PC-3 (cell line): Measurements from ENCODE around the gene MED4.

ENCODE experiments used
- EZH2 ChIP-seq: fragments of 300-600 bp; sonication (generic); IDR thresholded peaks from one replicate; pipeline ENCODE4 v1.6.1; 2017; ENCODE audit warnings: antibody characterized with exemption, mild to moderate bottlenecking, low read length; ENCODE audit not compliant: unreplicated experiment
- TF ChIP-seq, protein P1 (sequence below): fragments of 300-600 bp; sonication (generic); conservative IDR thresholded peaks from 2 replicates; pipeline ENCODE4 v1.5.1; 2017; ENCODE audit warnings: antibody characterized with exemption, low read depth, mild to moderate bottlenecking, low read length

DNA sequence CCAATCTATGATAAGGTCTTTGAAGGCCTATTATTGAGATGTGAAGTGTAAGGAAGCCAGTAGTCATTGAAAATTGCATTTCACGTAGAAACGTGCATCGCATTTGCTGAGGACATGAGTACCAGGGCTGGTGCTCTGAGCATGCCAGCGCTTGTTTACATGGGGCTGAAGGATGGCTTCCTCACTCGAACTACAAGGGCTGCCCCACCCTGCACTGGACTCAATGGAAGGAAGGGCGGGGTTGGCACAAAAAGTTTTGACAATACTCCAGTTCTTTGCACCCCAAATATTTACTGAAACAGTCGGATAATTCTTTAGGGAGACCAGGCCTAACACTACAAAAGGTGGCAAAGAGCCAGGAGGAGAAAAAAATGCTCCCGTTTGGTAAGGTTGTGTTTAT is 28.9 kb upstream of the MED4 start:
- TF ChIP-seq, protein P1, sequence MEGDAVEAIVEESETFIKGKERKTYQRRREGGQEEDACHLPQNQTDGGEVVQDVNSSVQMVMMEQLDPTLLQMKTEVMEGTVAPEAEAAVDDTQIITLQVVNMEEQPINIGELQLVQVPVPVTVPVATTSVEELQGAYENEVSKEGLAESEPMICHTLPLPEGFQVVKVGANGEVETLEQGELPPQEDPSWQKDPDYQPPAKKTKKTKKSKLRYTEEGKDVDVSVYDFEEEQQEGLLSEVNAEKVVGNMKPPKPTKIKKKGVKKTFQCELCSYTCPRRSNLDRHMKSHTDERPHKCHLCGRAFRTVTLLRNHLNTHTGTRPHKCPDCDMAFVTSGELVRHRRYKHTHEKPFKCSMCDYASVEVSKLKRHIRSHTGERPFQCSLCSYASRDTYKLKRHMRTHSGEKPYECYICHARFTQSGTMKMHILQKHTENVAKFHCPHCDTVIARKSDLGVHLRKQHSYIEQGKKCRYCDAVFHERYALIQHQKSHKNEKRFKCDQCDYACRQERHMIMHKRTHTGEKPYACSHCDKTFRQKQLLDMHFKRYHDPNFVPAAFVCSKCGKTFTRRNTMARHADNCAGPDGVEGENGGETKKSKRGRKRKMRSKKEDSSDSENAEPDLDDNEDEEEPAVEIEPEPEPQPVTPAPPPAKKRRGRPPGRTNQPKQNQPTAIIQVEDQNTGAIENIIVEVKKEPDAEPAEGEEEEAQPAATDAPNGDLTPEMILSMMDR: no peak
- no peak for TF ChIP-seq EZH2
